Measurements from ENCODE around the gene TMEM121B. TPM values are rescaled to one million over a fixed set of nuclear protein-coding genes. Genes with fewer than 3 reads are reported as not detected.

Gene TMEM121B
- total RNA-seq, 2 experiments from 2014 or later = not detected

- CTCF ChIA-PET = interaction anchor here (0.9 kb wide), 1 partner anchor 76 kb away, joined by 3 read pairs; no protein-coding TSS in a partner anchor
- Mint-ChIP-seq H3K27ac (no peak overlapping the region), H3K36me3 (ENCODE audit: low read depth) (peaks cover 45% of the 10 kb centered on the region), H3K9me3 (no peaks in the 10 kb centered on the region), H3K27me3 (peaks cover 3% of the 10 kb centered on the region), H3K4me1 (peaks cover 59% of the 10 kb centered on the region), H3K4me3 (no peak overlapping the region)
- POLR2A ChIA-PET = interaction anchor here (0.7 to 1.2 kb wide), 2 partner anchors 10 to 21 kb away, joined by 3 to 5 read pairs; no protein-coding TSS in a partner anchor
- no peak for DNase-seq
Observed at GRCh38 chr22:17095538-17095937, 25.6 kb downstream of the TMEM121B start.

GRCh38 chr22:17093081-17093480, 28.1 kb downstream of the TMEM121B start:
- H3K36me3 Mint-ChIP-seq (ENCODE audit: low read depth) = peaks cover 25% of the 10 kb centered on the region
- H3K27ac Mint-ChIP-seq = no peak overlapping the region
- H3K4me1 Mint-ChIP-seq = peaks cover 48% of the 10 kb centered on the region
- DNase-seq = no peak
- H3K27me3 Mint-ChIP-seq = peaks cover 3% of the 10 kb centered on the region
- no peaks in the 10 kb centered on the region for H3K9me3 Mint-ChIP-seq
- POLR2A ChIA-PET = no interaction called here
- CTCF ChIA-PET = no interaction called here
- no peak overlapping the region for H3K4me3 Mint-ChIP-seq

GRCh38 chr22:17091851-17092250, 29.3 kb downstream of the TMEM121B start:
- peaks cover 48% of the 10 kb centered on the region for H3K4me1 Mint-ChIP-seq
- POLR2A ChIA-PET = no interaction called here

GRCh38 chr22:17090550-17090949, 30.6 kb downstream of the TMEM121B start:
- H3K4me1 Mint-ChIP-seq = peaks cover 49% of the 10 kb centered on the region
- H3K4me3 Mint-ChIP-seq = no peak overlapping the region
- POLR2A ChIA-PET = interaction anchor here (0.5 kb wide), 1 partner anchor 16 kb away, joined by 3 read pairs; no protein-coding TSS in a partner anchor
- CTCF ChIA-PET = no interaction called here
- H3K9me3 Mint-ChIP-seq = no peaks in the 10 kb centered on the region
- H3K27ac Mint-ChIP-seq = no peak overlapping the region
- H3K27me3 Mint-ChIP-seq = peaks cover 10% of the 10 kb centered on the region
- H3K36me3 Mint-ChIP-seq (ENCODE audit: low read depth) = peaks cover 23% of the 10 kb centered on the region
- DNase-seq = no peak

More at GRCh38 chr22:17091851-17092250, 29.3 kb downstream of the TMEM121B start:
- Mint-ChIP-seq H3K4me3 (no peak overlapping the region), H3K27me3 (peaks cover 2% of the 10 kb centered on the region), H3K36me3 (ENCODE audit: low read depth) (peaks cover 15% of the 10 kb centered on the region), H3K27ac (no peak overlapping the region), H3K9me3 (no peaks in the 10 kb centered on the region)
- CTCF ChIA-PET = no interaction called here
- DNase-seq = no peak

GRCh38 chr22:17087498-17088131, 33.5 kb downstream of the TMEM121B start:
- ChIA-PET CTCF (interaction anchor here (1.1 to 4.3 kb wide), 3 partner anchors 9 to 84 kb away, joined by 3 to 18 read pairs (median 7); no protein-coding TSS in a partner anchor), POLR2A (interaction anchor here (0.8 to 4.5 kb wide), 12 partner anchors 11 to 551 kb away, joined by 3 to 39 read pairs (median 5); partner anchors contain the start of genes BCL2L13 and HDHD5)
- peak; percentile 65 for DNase-seq
- peak overlapping the region; percentile 81 for H3K4me3 Mint-ChIP-seq
- H3K27ac Mint-ChIP-seq = peak overlapping the region; percentile 81
- peaks cover 12% of the 10 kb centered on the region for H3K27me3 Mint-ChIP-seq
- H3K9me3 Mint-ChIP-seq = no peaks in the 10 kb centered on the region
- peaks cover 57% of the 10 kb centered on the region for H3K4me1 Mint-ChIP-seq
- peaks cover 25% of the 10 kb centered on the region for H3K36me3 Mint-ChIP-seq (ENCODE audit: low read depth)

- peaks cover 12% of the 10 kb centered on the region for H3K27me3 Mint-ChIP-seq
- peak overlapping the region; percentile 81 for H3K27ac Mint-ChIP-seq
- peak overlapping the region; percentile 81 for H3K4me3 Mint-ChIP-seq
- peaks cover 25% of the 10 kb centered on the region for H3K36me3 Mint-ChIP-seq (ENCODE audit: low read depth)
- CTCF ChIA-PET = interaction anchor here (0.6 to 4.3 kb wide), 3 partner anchors 12 to 149 kb away, joined by 3 to 18 read pairs (median 7); no protein-coding TSS in a partner anchor
- no peaks in the 10 kb centered on the region for H3K9me3 Mint-ChIP-seq
- POLR2A ChIA-PET = interaction anchor here (0.8 to 4.5 kb wide), 11 partner anchors 11 to 552 kb away, joined by 3 to 39 read pairs (median 6); partner anchors contain the start of genes BCL2L13 and HDHD5
- DNase-seq = no peak
- peaks cover 55% of the 10 kb centered on the region for H3K4me1 Mint-ChIP-seq
Observed at GRCh38 chr22:17086788-17087497, 34.2 kb downstream of the TMEM121B start.

GRCh38 chr22:17086296-17086695, 34.9 kb downstream of the TMEM121B start:
- H3K36me3 Mint-ChIP-seq (ENCODE audit: low read depth) = peaks cover 25% of the 10 kb centered on the region
- DNase-seq = no peak
- POLR2A ChIA-PET = interaction anchor here (1.2 to 4.5 kb wide), 6 partner anchors 12 to 85 kb away, joined by 6 to 39 read pairs (median 8); partner anchors contain the start of gene HDHD5

GRCh38 chr22:17085277-17086181, 35.6 kb downstream of the TMEM121B start:
- H3K4me1 Mint-ChIP-seq = peaks cover 50% of the 10 kb centered on the region

More at GRCh38 chr22:17086296-17086695, 34.9 kb downstream of the TMEM121B start:
- CTCF ChIA-PET = interaction anchor here (0.6 to 4.3 kb wide), 2 partner anchors 85 to 150 kb away, joined by 3 to 18 read pairs; no protein-coding TSS in a partner anchor
- Mint-ChIP-seq H3K27me3 (peaks cover 12% of the 10 kb centered on the region), H3K27ac (peak overlapping the region; percentile 68), H3K4me3 (peak overlapping the region; percentile 81), H3K9me3 (no peaks in the 10 kb centered on the region), H3K4me1 (peaks cover 55% of the 10 kb centered on the region)

GRCh38 chr22:17084554-17085276, 36.4 kb downstream of the TMEM121B start, which contains the start of gene IL17RA:
IL17RA (plus strand) TSS chr22:17085000; CDS start chr22:17085092, 92 bp downstream.
- peak; percentile 96 for DNase-seq
- CTCF ChIA-PET = interaction anchor here (4.3 kb wide), 1 partner anchor 87 kb away, joined by 18 read pairs; no protein-coding TSS in a partner anchor

More at GRCh38 chr22:17085277-17086181, 35.6 kb downstream of the TMEM121B start:
- H3K27ac Mint-ChIP-seq = peak overlapping the region; percentile 62
- CTCF ChIA-PET = interaction anchor here (0.6 to 4.3 kb wide), 2 partner anchors 86 to 1064 kb away, joined by 4 to 18 read pairs; partner anchors contain the start of gene USP18
- peak; percentile 33 for DNase-seq
- H3K36me3 Mint-ChIP-seq (ENCODE audit: low read depth) = peaks cover 19% of the 10 kb centered on the region
- H3K4me3 Mint-ChIP-seq = peak overlapping the region; percentile 81
- POLR2A ChIA-PET = interaction anchor here (0.9 to 4.5 kb wide), 5 partner anchors 10 to 79 kb away, joined by 3 to 39 read pairs (median 4); partner anchors contain the start of gene HDHD5
- peaks cover 17% of the 10 kb centered on the region for H3K27me3 Mint-ChIP-seq
- H3K9me3 Mint-ChIP-seq = no peaks in the 10 kb centered on the region

GRCh38 chr22:17083811-17084441, 37.2 kb downstream of the TMEM121B start:
- Mint-ChIP-seq H3K4me1 (peaks cover 42% of the 10 kb centered on the region), H3K9me3 (no peaks in the 10 kb centered on the region), H3K36me3 (ENCODE audit: low read depth) (peaks cover 16% of the 10 kb centered on the region), H3K27ac (no peak overlapping the region), H3K27me3 (peaks cover 26% of the 10 kb centered on the region), H3K4me3 (peak overlapping the region; percentile 78)
- no peak for DNase-seq
- ChIA-PET CTCF (no interaction called here), POLR2A (interaction anchor here (1.0 kb wide), 1 partner anchor 23 kb away, joined by 4 read pairs; no protein-coding TSS in a partner anchor)

More at GRCh38 chr22:17084554-17085276, 36.4 kb downstream of the TMEM121B start, which contains the start of gene IL17RA:
- H3K9me3 Mint-ChIP-seq = no peaks in the 10 kb centered on the region
- peak within 1 kb of the TSS; percentile 77 for H3K27ac Mint-ChIP-seq
- peaks cover 50% of the 10 kb centered on the region for H3K4me1 Mint-ChIP-seq
- POLR2A ChIA-PET = interaction anchor here (0.9 to 4.5 kb wide), 5 partner anchors 11 to 75 kb away, joined by 3 to 39 read pairs (median 4); partner anchors contain the start of gene HDHD5
- H3K4me3 Mint-ChIP-seq = peak within 1 kb of the TSS; percentile 81
- H3K27me3 Mint-ChIP-seq = peaks cover 23% of the 10 kb centered on the region
- H3K36me3 Mint-ChIP-seq (ENCODE audit: low read depth) = peaks cover 19% of the 10 kb centered on the region

GRCh38 chr22:17083255-17083654, 37.9 kb downstream of the TMEM121B start:
- CTCF ChIA-PET = interaction anchor here (1.8 kb wide), 1 partner anchor 89 kb away, joined by 4 read pairs; no protein-coding TSS in a partner anchor

More at GRCh38 chr22:17083255-17083654, 37.9 kb downstream of the TMEM121B start:
- Mint-ChIP-seq H3K27ac (peak overlapping the region; percentile 12), H3K9me3 (no peaks in the 10 kb centered on the region), H3K27me3 (peaks cover 26% of the 10 kb centered on the region), H3K36me3 (ENCODE audit: low read depth) (peaks cover 16% of the 10 kb centered on the region), H3K4me3 (peak overlapping the region; percentile 8), H3K4me1 (peaks cover 39% of the 10 kb centered on the region)
- POLR2A ChIA-PET = no interaction called here
- DNase-seq = no peak

All from activated CD4-positive, alpha-beta memory T cell treated with anti-CD3 and anti-CD28 coated beads, Interleukin-2, amount 10 ng/mL, durations not matched to agents 7 days and 5 days (primary cell).